Activated CD8-positive, alpha-beta T cell treated with anti-CD3 and anti-CD28 coated beads for 36 hours (primary cell): ENCODE data around the gene CDK15. TPM values are rescaled to one million over a fixed set of nuclear protein-coding genes. Genes with fewer than 3 reads are reported as not detected.

ENCODE experiments used
- ATAC-seq: fragments of 200-7000 bp; cut with Tn5 transposase; one replicate; pipeline ENCODE4 v1.10.0; 2021; ENCODE audit warnings: mild to moderate bottlenecking, moderate library complexity
- CTCF ChIA-PET: fragments of 350-600 bp; sonication (Branson Sonifier 250); formaldehyde crosslinking; loops from one replicate; lab custom pipeline; 2021; ENCODE audit warnings: antibody characterized with exemption; lab: Charles Lee
- POLR2A ChIA-PET: fragments of 350-600 bp; sonication (Branson Sonifier 250); formaldehyde crosslinking; loops from one replicate; lab custom pipeline; 2021; ENCODE audit warnings: antibody characterized with exemption; lab: Charles Lee
- DNase-seq: peaks from one replicate; pipeline ENCODE4 v3.0.0-alpha.2; 2020
- H3K27ac Mint-ChIP-seq: one replicate; pipeline ENCODE4 v1.8.0; 2021; ENCODE audit warnings: mild to moderate bottlenecking, mixed read lengths
- H3K27me3 Mint-ChIP-seq: one replicate; pipeline ENCODE4 v1.8.0; 2021; ENCODE audit warnings: mixed read lengths
- H3K36me3 Mint-ChIP-seq: one replicate; pipeline ENCODE4 v1.8.0; 2021; ENCODE audit warnings: low read depth, mixed read lengths
- H3K4me1 Mint-ChIP-seq: one replicate; pipeline ENCODE4 v1.8.0; 2021; ENCODE audit warnings: low read depth, mixed read lengths
- H3K4me3 Mint-ChIP-seq: one replicate; pipeline ENCODE4 v1.8.0; 2021; ENCODE audit warnings: mild to moderate bottlenecking, moderate library complexity, mixed read lengths
- H3K9me3 Mint-ChIP-seq: one replicate; pipeline ENCODE4 v1.8.0; 2021; ENCODE audit warnings: mixed read lengths
- intact Hi-C: fragments of 100-400 bp; cut with micrococcal nuclease; formaldehyde crosslinking; loops from one replicate; pipeline ENCODE4 v1.10.0; 2022
- total RNA-seq, 2 experiments: library from RNA; stranded (reverse); gene quantifications; one replicate each; pipeline ENCODE4 v1.2.3, GENCODE V29; 2021
- TF ChIP-seq, protein P1 (sequence below): fragments of 200-600 bp; IDR thresholded peaks from one replicate; pipeline ENCODE4 v1.8.0; 2022; ENCODE audit warnings: antibody characterized with exemption, mild to moderate bottlenecking

CDK15 gene
- total RNA-seq, 2 experiments from 2014 or later: not detected

DNA sequence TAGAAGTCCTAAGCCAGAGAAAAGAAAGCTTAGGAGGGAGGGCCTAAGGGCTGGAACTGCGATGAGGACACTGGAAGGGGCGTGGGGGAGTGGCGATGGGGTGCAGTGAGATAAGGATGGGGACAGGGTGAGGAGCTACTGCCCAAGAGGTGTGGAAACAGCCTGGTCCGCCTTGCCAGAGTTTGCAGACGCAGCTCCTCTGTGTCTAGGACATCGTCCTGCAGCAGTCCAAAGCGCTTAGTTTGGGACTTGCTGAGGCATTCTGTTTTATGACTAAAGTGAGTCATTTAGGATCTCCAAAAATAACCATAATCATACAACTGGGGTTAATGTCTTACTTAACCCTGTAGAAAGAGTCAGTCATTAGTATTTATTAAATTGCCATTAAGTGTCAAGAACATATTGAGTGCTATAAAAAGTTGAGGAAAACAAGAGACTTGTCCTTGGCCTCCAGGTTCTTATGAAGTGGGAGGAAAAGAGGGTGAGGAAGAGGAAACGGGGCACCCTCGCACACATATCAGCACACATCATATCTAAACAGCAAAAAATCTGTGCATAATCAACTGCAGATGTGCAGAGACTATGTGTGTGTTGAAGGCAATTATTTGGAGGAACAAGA, 74.8 kb downstream of the CDK15 start:
- Mint-ChIP-seq H3K27ac (no peak overlapping the region), H3K4me3 (no peak overlapping the region), H3K9me3 (no peaks in the 10 kb centered on the region), H3K4me1 (peaks cover 14% of the 10 kb centered on the region), H3K27me3 (peaks cover 47% of the 10 kb centered on the region), H3K36me3 (no peaks in the 10 kb centered on the region)
- ATAC-seq: no peak
- ChIA-PET CTCF (interaction anchor here (1.2 to 1.4 kb wide), 2 partner anchors 11 to 21 kb away, joined by 3 to 4 read pairs; no protein-coding TSS in a partner anchor), POLR2A (no interaction called here)
- intact Hi-C loops: no loop called here
- no peak for DNase-seq
- TF ChIP-seq, protein P1, sequence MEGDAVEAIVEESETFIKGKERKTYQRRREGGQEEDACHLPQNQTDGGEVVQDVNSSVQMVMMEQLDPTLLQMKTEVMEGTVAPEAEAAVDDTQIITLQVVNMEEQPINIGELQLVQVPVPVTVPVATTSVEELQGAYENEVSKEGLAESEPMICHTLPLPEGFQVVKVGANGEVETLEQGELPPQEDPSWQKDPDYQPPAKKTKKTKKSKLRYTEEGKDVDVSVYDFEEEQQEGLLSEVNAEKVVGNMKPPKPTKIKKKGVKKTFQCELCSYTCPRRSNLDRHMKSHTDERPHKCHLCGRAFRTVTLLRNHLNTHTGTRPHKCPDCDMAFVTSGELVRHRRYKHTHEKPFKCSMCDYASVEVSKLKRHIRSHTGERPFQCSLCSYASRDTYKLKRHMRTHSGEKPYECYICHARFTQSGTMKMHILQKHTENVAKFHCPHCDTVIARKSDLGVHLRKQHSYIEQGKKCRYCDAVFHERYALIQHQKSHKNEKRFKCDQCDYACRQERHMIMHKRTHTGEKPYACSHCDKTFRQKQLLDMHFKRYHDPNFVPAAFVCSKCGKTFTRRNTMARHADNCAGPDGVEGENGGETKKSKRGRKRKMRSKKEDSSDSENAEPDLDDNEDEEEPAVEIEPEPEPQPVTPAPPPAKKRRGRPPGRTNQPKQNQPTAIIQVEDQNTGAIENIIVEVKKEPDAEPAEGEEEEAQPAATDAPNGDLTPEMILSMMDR: no peak

DNA sequence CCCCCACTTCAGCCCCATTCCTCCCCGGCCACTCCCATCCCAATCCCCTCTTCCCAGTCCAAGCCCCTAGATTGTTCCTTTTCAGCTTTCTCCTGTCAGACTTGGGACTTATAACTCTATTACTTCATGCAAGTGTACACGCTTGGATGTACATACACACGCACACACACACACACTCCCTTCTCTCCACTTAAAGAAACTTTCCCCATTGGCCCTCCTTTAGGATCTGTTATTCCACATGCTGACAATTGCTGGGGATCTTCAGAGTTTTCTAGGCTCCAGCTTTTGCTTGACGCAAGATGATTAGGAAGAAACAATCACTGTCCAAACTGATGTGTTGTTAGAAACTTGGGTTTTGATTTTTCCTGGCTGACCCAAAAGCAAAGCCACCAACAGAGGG, 75.4 kb downstream of the CDK15 start:
- ChIA-PET CTCF (interaction anchor here (1.4 kb wide), 1 partner anchor 22 kb away, joined by 4 read pairs; no protein-coding TSS in a partner anchor), POLR2A (no interaction called here)
- intact Hi-C loops: no loop called here
- ATAC-seq: no peak
- TF ChIP-seq, protein P1: no peak
- no peak overlapping the region for H3K4me3 Mint-ChIP-seq
- H3K27me3 Mint-ChIP-seq: peaks cover 47% of the 10 kb centered on the region
- H3K9me3 Mint-ChIP-seq: no peaks in the 10 kb centered on the region
- H3K4me1 Mint-ChIP-seq: peaks cover 14% of the 10 kb centered on the region
- H3K27ac Mint-ChIP-seq: no peak overlapping the region
- no peak for DNase-seq
- no peaks in the 10 kb centered on the region for H3K36me3 Mint-ChIP-seq

DNA sequence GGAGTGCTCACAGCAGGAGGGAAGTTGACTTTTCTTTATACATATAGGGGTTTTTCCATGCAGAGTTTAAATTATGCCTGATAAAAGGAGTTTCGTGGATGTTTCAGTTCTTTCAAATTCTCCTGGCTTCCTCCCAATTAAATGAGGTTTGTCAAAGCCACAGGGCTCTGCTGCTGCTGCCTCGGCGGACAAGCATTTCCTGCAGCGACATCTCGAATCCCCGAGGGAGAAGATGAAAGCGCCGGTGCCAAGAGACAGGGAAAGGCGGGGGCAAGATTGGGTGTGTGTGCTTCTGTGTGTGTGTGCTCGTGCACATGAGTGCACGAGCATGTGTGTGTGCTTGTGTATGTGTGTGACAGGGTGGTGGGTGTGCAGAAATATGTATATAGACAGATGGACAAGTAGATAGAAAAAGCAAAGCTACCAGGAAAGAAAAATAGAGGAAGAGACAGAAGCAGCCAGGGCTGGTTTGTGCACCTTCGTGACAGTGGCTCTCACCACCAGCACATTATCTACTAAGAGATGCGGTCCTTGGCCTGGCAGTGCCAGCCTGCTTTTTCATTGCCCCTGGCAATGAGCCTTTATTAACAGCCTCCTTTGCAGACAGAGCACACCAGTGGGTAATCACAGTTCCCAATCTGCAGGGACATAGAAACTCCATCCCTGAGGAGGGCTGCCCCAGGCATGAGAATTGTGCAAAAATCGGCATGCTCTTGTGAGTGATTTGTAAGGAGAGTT, 76.2 kb downstream of the CDK15 start:
- ChIA-PET CTCF (no interaction called here), POLR2A (no interaction called here)
- TF ChIP-seq, protein P1: no peak
- intact Hi-C loops: no loop called here
- H3K36me3 Mint-ChIP-seq: no peaks in the 10 kb centered on the region
- no peak overlapping the region for H3K4me3 Mint-ChIP-seq
- H3K27ac Mint-ChIP-seq: no peak overlapping the region
- peaks cover 14% of the 10 kb centered on the region for H3K4me1 Mint-ChIP-seq
- H3K27me3 Mint-ChIP-seq: peaks cover 48% of the 10 kb centered on the region
- no peaks in the 10 kb centered on the region for H3K9me3 Mint-ChIP-seq
- no peak for ATAC-seq
- DNase-seq: peak; percentile 3

DNA sequence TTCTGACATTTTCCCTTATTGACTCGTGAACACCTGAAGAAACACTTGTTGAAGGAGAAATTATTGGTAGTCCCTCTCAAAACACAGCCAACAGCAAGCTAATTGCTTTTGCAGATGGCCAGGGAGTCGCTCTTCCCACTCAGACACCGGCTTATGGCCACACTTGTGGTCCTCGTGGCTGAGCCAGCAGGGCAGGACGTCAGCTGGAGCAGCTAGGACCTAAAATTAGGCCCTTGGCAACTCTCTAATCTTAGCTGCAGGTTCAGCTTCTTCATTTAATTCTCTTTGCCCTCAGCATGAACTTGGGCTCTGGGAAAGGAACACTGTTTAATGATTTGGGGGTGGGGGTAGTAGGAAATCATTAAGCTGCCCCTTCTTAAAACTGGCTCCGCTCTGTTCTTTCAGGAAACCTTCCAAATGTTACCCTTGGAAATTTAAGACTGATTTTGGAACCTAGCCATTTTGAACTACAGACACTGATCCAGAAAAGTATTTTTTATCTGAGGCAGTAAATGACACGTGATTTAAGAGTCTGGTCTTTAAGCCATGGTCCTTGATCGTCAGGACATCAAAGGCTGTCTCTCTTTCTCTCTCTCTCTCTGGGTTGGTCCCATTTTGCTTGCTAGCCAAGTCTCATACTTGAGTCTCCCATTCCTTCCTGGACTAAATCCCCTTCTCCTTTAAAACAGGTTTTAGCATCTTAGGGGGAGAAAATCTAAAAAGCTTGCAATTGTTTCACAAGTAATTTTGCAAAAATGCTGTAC, 77.5 kb downstream of the CDK15 start:
- Mint-ChIP-seq H3K27me3 (peaks cover 54% of the 10 kb centered on the region), H3K9me3 (no peaks in the 10 kb centered on the region), H3K4me1 (peaks cover 14% of the 10 kb centered on the region), H3K4me3 (no peak overlapping the region), H3K27ac (no peak overlapping the region), H3K36me3 (no peaks in the 10 kb centered on the region)
- intact Hi-C loops: no loop called here
- ChIA-PET POLR2A (no interaction called here), CTCF (interaction anchor here (1.1 kb wide), 1 partner anchor 21 kb away, joined by 3 read pairs; no protein-coding TSS in a partner anchor)
- TF ChIP-seq, protein P1: no peak
- ATAC-seq (no peak), DNase-seq (no peak)
